Body of pancreas (tissue), 4 donors: ENCODE measurements around the gene PREX1. TPM values are rescaled to one million over a fixed set of nuclear protein-coding genes. Genes with fewer than 3 reads are reported as not detected.

Experiments used
- ATAC-seq: fragments of 150-250 bp; one replicate; pipeline ENCODE4 v1.9.1; 2016
- DNase-seq, 4 donors: peaks; one replicate each; pipeline ENCODE4 v3.0.0-alpha.2; 2019
- H3K27ac ChIP-seq, 4 donors: fragments of 200-600 bp; sonication (generic); 1 replicate in 3 of 4; 2 replicates in 1 of 4; pipeline versions ENCODE4 v1.5.1 to v1.6.1; 2016 to 2019; ENCODE audit warnings: mild to moderate bottlenecking in 1 of 4, mixed read lengths in 1 of 4, moderate library complexity in 1 of 4
- H3K27me3 ChIP-seq, 2 donors: fragments of 200-600 bp; sonication (generic); one replicate each; pipeline ENCODE4 v1.6.0; 2016; ENCODE audit warnings: mild to moderate bottlenecking in 1 of 2
- H3K36me3 ChIP-seq, 2 donors: fragments of 200-600 bp; sonication (generic); replicated peaks in 1 of 2; 2 replicates each; pipeline ENCODE4 v1.5.1; 2016; ENCODE audit warnings: low read depth in 2 of 2; ENCODE audit not compliant: insufficient read depth in 1 of 2
- H3K4me1 ChIP-seq: fragments of 200-600 bp; sonication (generic); one replicate; pipeline ENCODE4 v1.6.0; 2016
- H3K4me3 ChIP-seq, 2 donors: fragments of 200-600 bp; sonication (generic); 1 replicate in 1 of 2; 2 replicates in 1 of 2; pipeline ENCODE4 v1.5.1; 2016 to 2019
- H3K9me3 ChIP-seq, 3 donors: fragments of 200-600 bp; sonication (generic); 1 replicate in 2 of 3; 2 replicates in 1 of 3; pipeline ENCODE4 v1.5.1; 2016
- POLR2A ChIP-seq, 3 donors: fragments of 450-650 bp; IDR thresholded peaks; one replicate each; pipeline ENCODE4 v1.6.1; 2016; ENCODE audit warnings: antibody characterized with exemption in 3 of 3, mild to moderate bottlenecking in 2 of 3
- WGBS, 2 donors: methylation state at CpG; one replicate each; pipeline ENCODE4 v1.1.5; 2017; 5-methylcytosine and 5-hydroxymethylcytosine counted together
- intact Hi-C: fragments of 100-400 bp; cut with DNase I; formaldehyde crosslinking; loops from one replicate; pipeline ENCODE4 v1.15.1; 2023
- total RNA-seq, 2 donors: library from RNA; depleted of rRNA; stranded (reverse); fragments of >200 nt; gene quantifications; one replicate each; pipeline ENCODE4 v1.1.0, GENCODE V29; 2016
- TF ChIP-seq, protein P1 (sequence below), 7 experiments: fragments of 450-650 bp in 4 of 7; fragments of 200-600 bp in 3 of 7; sonication (generic) in 3 of 7; IDR thresholded peaks; one replicate each; pipeline ENCODE4 v1.5.1; 2016 to 2019; ENCODE audit warnings: antibody characterized with exemption in 7 of 7

PREX1 gene
- total RNA-seq, 2 donors from 2014 or later = 9.1 to 14.5 TPM

DNA sequence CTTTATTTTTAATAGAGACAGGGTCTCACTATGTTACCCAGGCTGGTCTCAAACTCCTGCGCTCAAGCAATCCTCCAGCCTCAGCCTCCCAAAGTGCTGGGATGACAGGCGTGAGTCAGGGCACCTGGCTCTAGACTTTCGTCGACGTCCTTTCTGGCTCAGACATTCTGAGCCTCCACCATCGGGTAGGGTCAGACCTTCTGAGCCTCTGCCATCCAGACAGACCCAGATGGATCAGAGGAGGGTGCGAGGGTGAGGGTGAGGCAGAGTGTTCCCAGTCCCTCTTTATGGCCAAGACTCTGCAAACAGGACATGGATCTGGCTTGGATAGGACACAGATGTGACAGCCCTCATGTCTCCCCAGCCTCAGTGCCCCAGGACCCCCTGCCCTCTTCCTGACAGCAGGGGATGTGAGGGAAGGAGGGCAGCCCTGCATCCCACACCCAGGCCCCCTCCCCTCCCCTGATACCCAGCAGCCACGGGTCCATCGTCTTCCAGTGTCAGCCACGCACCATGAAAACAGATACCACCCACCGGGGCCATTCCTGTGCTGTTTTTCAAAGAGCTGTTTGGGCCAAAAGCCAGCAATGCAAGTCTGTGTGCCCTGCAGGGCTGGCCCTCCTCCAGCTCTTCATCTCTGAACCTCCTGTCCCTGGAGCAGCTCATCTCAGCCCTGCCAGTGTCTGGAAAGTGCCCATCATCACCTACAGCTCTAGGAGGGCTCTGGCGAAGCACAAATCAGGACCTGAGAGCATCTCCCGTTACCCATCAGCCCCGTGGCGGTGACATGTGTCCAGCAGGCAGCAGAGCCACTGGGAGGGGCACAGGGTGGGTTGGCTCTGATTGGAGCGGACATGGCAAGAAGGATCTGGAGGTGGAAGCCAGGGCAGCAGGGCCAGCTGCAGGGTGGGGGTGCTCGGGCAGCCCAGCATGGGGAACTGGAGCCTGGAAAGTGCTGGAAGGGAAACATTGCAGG lies 208.4 kb downstream of the PREX1 start:
- H3K9me3 ChIP-seq = no peaks in the 10 kb centered on the region
- H3K4me1 ChIP-seq = peaks cover 12% of the 10 kb centered on the region
- TF ChIP-seq, protein P1, sequence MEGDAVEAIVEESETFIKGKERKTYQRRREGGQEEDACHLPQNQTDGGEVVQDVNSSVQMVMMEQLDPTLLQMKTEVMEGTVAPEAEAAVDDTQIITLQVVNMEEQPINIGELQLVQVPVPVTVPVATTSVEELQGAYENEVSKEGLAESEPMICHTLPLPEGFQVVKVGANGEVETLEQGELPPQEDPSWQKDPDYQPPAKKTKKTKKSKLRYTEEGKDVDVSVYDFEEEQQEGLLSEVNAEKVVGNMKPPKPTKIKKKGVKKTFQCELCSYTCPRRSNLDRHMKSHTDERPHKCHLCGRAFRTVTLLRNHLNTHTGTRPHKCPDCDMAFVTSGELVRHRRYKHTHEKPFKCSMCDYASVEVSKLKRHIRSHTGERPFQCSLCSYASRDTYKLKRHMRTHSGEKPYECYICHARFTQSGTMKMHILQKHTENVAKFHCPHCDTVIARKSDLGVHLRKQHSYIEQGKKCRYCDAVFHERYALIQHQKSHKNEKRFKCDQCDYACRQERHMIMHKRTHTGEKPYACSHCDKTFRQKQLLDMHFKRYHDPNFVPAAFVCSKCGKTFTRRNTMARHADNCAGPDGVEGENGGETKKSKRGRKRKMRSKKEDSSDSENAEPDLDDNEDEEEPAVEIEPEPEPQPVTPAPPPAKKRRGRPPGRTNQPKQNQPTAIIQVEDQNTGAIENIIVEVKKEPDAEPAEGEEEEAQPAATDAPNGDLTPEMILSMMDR (IDR thresholded peaks at IDR 0.05) = no peak
- no peak for TF ChIP-seq POLR2A (IDR thresholded peaks at IDR 0.05)
- no peaks in the 10 kb centered on the region for H3K27me3 ChIP-seq
- H3K27ac ChIP-seq = no peak overlapping the region
- peak in 1 of 4 donors; percentile 32 for DNase-seq
- H3K36me3 ChIP-seq = no peaks in the 10 kb centered on the region
- 47 to 68% methylated on average over 12 to 17 of the region's 17 CpGs for WGBS, 2 donors
- intact Hi-C loops = loop anchor here (5.0 to 10.0 kb wide), 2 partner anchors 835 to 942 kb away; partner anchors contain the start of gene SULF2
- ATAC-seq = no peak
- no peak overlapping the region for H3K4me3 ChIP-seq

DNA sequence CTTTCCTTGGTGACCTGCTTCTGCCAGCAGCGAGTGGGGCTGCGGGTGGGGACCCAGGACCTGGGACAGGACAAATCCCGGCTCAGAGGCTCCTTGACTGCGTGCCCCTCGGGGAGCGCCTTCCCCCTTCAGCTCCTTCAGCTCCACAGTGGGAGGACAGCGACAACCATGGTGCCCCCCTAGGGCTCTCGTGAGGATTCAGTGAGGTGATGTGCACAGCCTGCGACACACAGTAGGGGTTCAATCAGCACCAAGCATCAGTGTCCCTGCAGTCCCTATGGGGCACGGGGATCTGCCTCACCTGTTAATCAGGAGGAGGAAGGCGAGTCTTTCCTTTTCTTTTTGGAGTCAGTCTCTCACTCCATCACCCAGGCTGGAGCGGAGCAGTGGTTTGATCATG lies 209.2 kb downstream of the PREX1 start:
- H3K9me3 ChIP-seq = no peaks in the 10 kb centered on the region
- H3K4me3 ChIP-seq = no peak overlapping the region
- DNase-seq = no peak
- peaks cover 12% of the 10 kb centered on the region for H3K4me1 ChIP-seq
- no peaks in the 10 kb centered on the region for H3K27me3 ChIP-seq
- WGBS, 2 donors = 65 to 66% methylated on average over 9 to 11 of the region's 12 CpGs
- no peak for ATAC-seq
- TF ChIP-seq, protein P1 (IDR thresholded peaks at IDR 0.05) = no peak
- TF ChIP-seq POLR2A (IDR thresholded peaks at IDR 0.05) = no peak
- no peak overlapping the region for H3K27ac ChIP-seq
- intact Hi-C loops = no loop called here
- no peaks in the 10 kb centered on the region for H3K36me3 ChIP-seq

DNA sequence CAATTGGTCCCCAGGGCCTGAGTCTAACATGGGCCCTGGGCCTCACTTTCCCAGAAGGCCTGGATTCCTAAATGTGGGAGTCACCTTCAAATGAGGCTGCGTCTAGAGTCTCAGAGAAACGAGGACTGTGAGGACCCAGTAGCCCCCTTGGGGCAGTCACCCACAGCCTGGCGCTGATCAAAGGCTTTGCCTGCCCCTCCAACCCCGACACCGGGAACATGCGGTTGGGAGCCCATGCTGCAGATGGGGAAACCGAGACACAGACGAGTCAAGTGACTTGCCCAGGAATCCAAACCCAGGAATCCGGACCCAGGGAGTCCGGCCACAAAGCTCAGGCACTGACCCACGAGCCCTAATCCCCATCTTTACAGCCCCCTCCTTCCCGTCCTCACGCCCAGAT lies 209.7 kb downstream of the PREX1 start:
- H3K4me3 ChIP-seq = no peak overlapping the region
- H3K4me1 ChIP-seq = peaks cover 12% of the 10 kb centered on the region
- H3K27me3 ChIP-seq = no peaks in the 10 kb centered on the region
- H3K36me3 ChIP-seq = no peaks in the 10 kb centered on the region
- TF ChIP-seq POLR2A (IDR thresholded peaks at IDR 0.05) = no peak
- TF ChIP-seq, protein P1 (IDR thresholded peaks at IDR 0.05) = no peak
- intact Hi-C loops = no loop called here
- DNase-seq = no peak
- H3K27ac ChIP-seq = no peak overlapping the region
- 37 to 73% methylated on average over 4 to 13 of the region's 13 CpGs for WGBS, 2 donors
- H3K9me3 ChIP-seq = no peaks in the 10 kb centered on the region
- no peak for ATAC-seq

DNA sequence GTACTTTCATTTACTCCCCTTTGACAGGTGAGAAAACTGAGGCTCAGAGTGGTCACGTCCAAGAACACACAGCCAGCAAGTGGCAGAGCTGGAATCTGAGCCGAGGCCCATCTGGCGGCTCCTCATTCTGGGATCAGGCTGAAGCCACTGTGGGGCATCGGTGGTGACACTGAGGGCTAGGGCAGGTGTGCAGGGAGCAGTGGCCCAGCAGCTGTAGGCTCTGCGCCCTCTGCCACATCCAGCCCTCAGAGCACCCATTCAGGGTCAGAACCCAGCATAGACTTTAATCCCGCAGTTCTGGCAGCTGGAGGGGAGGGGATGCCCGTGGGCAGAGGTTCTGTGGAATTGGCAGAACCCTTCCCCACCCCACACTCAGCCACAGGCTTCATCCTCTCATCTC lies 210.3 kb downstream of the PREX1 start:
- no peak overlapping the region for H3K4me3 ChIP-seq
- no peaks in the 10 kb centered on the region for H3K9me3 ChIP-seq
- H3K27me3 ChIP-seq = no peaks in the 10 kb centered on the region
- no peak overlapping the region for H3K27ac ChIP-seq
- H3K36me3 ChIP-seq = no peaks in the 10 kb centered on the region
- TF ChIP-seq, protein P1 (IDR thresholded peaks at IDR 0.05) = no peak
- no peak for TF ChIP-seq POLR2A (IDR thresholded peaks at IDR 0.05)
- WGBS, 2 donors = 70 to 74% methylated on average over 7 of the region's 7 CpGs
- intact Hi-C loops = no loop called here
- ATAC-seq = no peak
- DNase-seq = no peak
- H3K4me1 ChIP-seq = peaks cover 12% of the 10 kb centered on the region
